WTC11 (cell line): Measurements from ENCODE around the gene P2RX2. TPM values are rescaled to one million over a fixed set of nuclear protein-coding genes. Genes with fewer than 3 reads are reported as not detected.

ENCODE experiments used
- ATAC-seq: fragments of 200-7000 bp; cut with Tn5 transposase; 2 replicates; pipeline ENCODE4 v1.10.0; 2021; ENCODE audit warnings: mild to moderate bottlenecking, moderate library complexity
- CTCF ChIA-PET: fragments of 300-600 bp; sonication (Branson Sonifier 250); formaldehyde crosslinking; loops from one replicate; lab custom pipeline; 2021; ENCODE audit warnings: antibody characterized with exemption; lab: Charles Lee
- POLR2A ChIA-PET: fragments of 350-600 bp; sonication (Branson Sonifier 250); formaldehyde crosslinking; loops from one replicate; lab custom pipeline; 2021; ENCODE audit warnings: antibody characterized with exemption; lab: Charles Lee
- DNase-seq: peaks from one replicate; pipeline ENCODE4 v3.0.0; 2021; ENCODE audit warnings: low spot score
- H3K27ac Mint-ChIP-seq: 2 replicates; pipeline ENCODE4 v1.8.0; 2021; ENCODE audit warnings: mixed read lengths
- H3K27me3 Mint-ChIP-seq: 2 replicates; pipeline ENCODE4 v1.8.0; 2021; ENCODE audit warnings: low read depth, mild to moderate bottlenecking, moderate library complexity, mixed read lengths
- H3K36me3 Mint-ChIP-seq: 2 replicates; pipeline ENCODE4 v1.8.0; 2021; ENCODE audit warnings: mixed read lengths
- H3K4me1 Mint-ChIP-seq: 2 replicates; pipeline ENCODE4 v1.8.0; 2022; ENCODE audit warnings: mixed read lengths
- H3K4me3 Mint-ChIP-seq: 2 replicates; pipeline ENCODE4 v1.8.0; 2021; ENCODE audit warnings: mild to moderate bottlenecking, moderate library complexity, mixed read lengths
- H3K9me3 Mint-ChIP-seq: 2 replicates; pipeline ENCODE4 v1.8.0; 2021; ENCODE audit warnings: mixed read lengths
- AFF4 ChIP-seq: sonication (generic); formaldehyde crosslinking; IDR thresholded peaks from 2 replicates; pipeline ENCODE4 v1.8.1; 2023; ENCODE audit warnings: mild to moderate bottlenecking, missing genetic modification reagents, borderline replicate concordance
- ATF1 ChIP-seq: sonication (generic); formaldehyde crosslinking; IDR thresholded peaks from 2 replicates; pipeline ENCODE4 v1.8.1; 2023; ENCODE audit warnings: mild to moderate bottlenecking, moderate library complexity, missing genetic modification reagents
- ATF2 ChIP-seq: sonication (generic); formaldehyde crosslinking; IDR thresholded peaks from 2 replicates; pipeline ENCODE4 v1.8.1; 2022; ENCODE audit warnings: low read depth, missing genetic modification reagents, borderline replicate concordance
- ESRRA ChIP-seq: sonication (generic); formaldehyde crosslinking; IDR thresholded peaks from 2 replicates; pipeline ENCODE4 v1.8.1; 2022; ENCODE audit warnings: mild to moderate bottlenecking, missing genetic modification reagents, borderline replicate concordance
- FOXP4 ChIP-seq: sonication (generic); formaldehyde crosslinking; IDR thresholded peaks from 2 replicates; pipeline ENCODE4 v1.8.0; 2022; ENCODE audit warnings: mild to moderate bottlenecking, missing genetic modification reagents
- GABPB1 ChIP-seq: sonication (generic); formaldehyde crosslinking; IDR thresholded peaks from 2 replicates; pipeline ENCODE4 v1.8.1; 2023; ENCODE audit warnings: mild to moderate bottlenecking, missing genetic modification reagents
- KAT7 ChIP-seq: sonication (generic); formaldehyde crosslinking; IDR thresholded peaks from 2 replicates; pipeline ENCODE4 v1.8.1; 2023; ENCODE audit warnings: missing genetic modification reagents, mild to moderate bottlenecking, borderline replicate concordance
- MAX ChIP-seq: sonication (generic); formaldehyde crosslinking; IDR thresholded peaks from 2 replicates; pipeline ENCODE4 v1.8.0; 2022; ENCODE audit warnings: mild to moderate bottlenecking, missing genetic modification reagents
- OVOL2 ChIP-seq: fragments of 250-450 bp; sonication (Bioruptor Pico); IDR thresholded peaks from 2 replicates; pipeline ENCODE4 v1.9.0; 2021; ENCODE audit warnings: mild to moderate bottlenecking, borderline replicate concordance
- SOX15 ChIP-seq: fragments of 250-450 bp; sonication (Bioruptor Pico); IDR thresholded peaks from 2 replicates; pipeline ENCODE4 v1.9.0; 2021; ENCODE audit warnings: mild to moderate bottlenecking
- ZNF232 ChIP-seq: sonication (generic); formaldehyde crosslinking; IDR thresholded peaks from 2 replicates; pipeline ENCODE4 v1.8.0; 2022; ENCODE audit warnings: mild to moderate bottlenecking, missing genetic modification reagents
- ZNF425 ChIP-seq: fragments of 250-450 bp; sonication (Bioruptor Pico); conservative IDR thresholded peaks from 2 replicates; pipeline ENCODE4 v1.9.0; 2021; ENCODE audit warnings: mild to moderate bottlenecking
- ZNF512 ChIP-seq: sonication (generic); formaldehyde crosslinking; IDR thresholded peaks from 2 replicates; pipeline ENCODE4 v1.8.1; 2022; ENCODE audit warnings: missing genetic modification reagents, borderline replicate concordance
- total RNA-seq: library from RNA; stranded (reverse); gene quantifications from 3 replicates; pipeline ENCODE4 v1.2.3, GENCODE V29; 2021

Gene P2RX2
- total RNA-seq, 1 experiment from 2014 or later, result 2.1 TPM

GRCh38 chr12:132647858-132648257, 29.3 kb downstream of the P2RX2 start:
- no peak overlapping the region for H3K27ac Mint-ChIP-seq
- H3K27me3 Mint-ChIP-seq, result no peaks in the 10 kb centered on the region
- H3K4me3 Mint-ChIP-seq, result no peak overlapping the region
- ATAC-seq (no peak), DNase-seq (no peak)
- ChIA-PET POLR2A (no interaction called here), CTCF (interaction anchor here (1.4 kb wide), 1 partner anchor 9 kb away, joined by 5 read pairs; no protein-coding TSS in a partner anchor)
- no peaks in the 10 kb centered on the region for H3K4me1 Mint-ChIP-seq
- H3K36me3 Mint-ChIP-seq, result peaks cover 58% of the 10 kb centered on the region
- no peaks in the 10 kb centered on the region for H3K9me3 Mint-ChIP-seq
- TF ChIP-seq FOXP4 (no peak), ATF1 (CRISPR knock-in tag) (no peak), KAT7 (CRISPR knock-in tag) (no peak), GABPB1 (CRISPR knock-in tag) (no peak), ZNF512 (CRISPR knock-in tag) (no peak), MAX (CRISPR knock-in tag) (no peak), ESRRA (CRISPR knock-in tag) (no peak), AFF4 (no peak), ATF2 (CRISPR knock-in tag) (no peak), ZNF425 (CRISPR knock-in tag) (no peak)

- ChIA-PET CTCF (interaction anchor here (0.6 to 1.4 kb wide), 2 partner anchors 10 to 13 kb away, joined by 4 to 5 read pairs; no protein-coding TSS in a partner anchor), POLR2A (no interaction called here)
- peaks cover 61% of the 10 kb centered on the region for H3K36me3 Mint-ChIP-seq
Measured at GRCh38 chr12:132648616-132649225, 30.1 kb downstream of the P2RX2 start.

More at GRCh38 chr12:132648616-132649225, 30.1 kb downstream of the P2RX2 start:
- H3K4me1 Mint-ChIP-seq, result no peaks in the 10 kb centered on the region
- no peak for DNase-seq
- no peak overlapping the region for H3K4me3 Mint-ChIP-seq
- H3K9me3 Mint-ChIP-seq, result no peaks in the 10 kb centered on the region
- no peaks in the 10 kb centered on the region for H3K27me3 Mint-ChIP-seq
- ATAC-seq, result no peak
- TF ChIP-seq OVOL2 (CRISPR knock-in tag) (no peak), SOX15 (CRISPR knock-in tag) (no peak), ZNF512 (CRISPR knock-in tag) (no peak), ZNF232 (CRISPR knock-in tag) (no peak)
- no peak overlapping the region for H3K27ac Mint-ChIP-seq
